IgD-negative memory B cell (primary cell): Measurements from ENCODE around the gene OOSP3. TPM values are rescaled to one million over a fixed set of nuclear protein-coding genes. Genes with fewer than 3 reads are reported as not detected.

ENCODE experiments used
- polyA plus RNA-seq: library from polyadenylated mRNA; unstranded; fragments of 300-500 nt; fragmentation: Illumina TruSeq; gene quantifications from one replicate; pipeline ENCODE4 v1.2.3, GENCODE V29; 2021

Gene OOSP3
- polyA plus RNA-seq, 1 donor from 2014 or later: not detected

Other genes with a start within 250 kb of the OOSP3 start
- gene PATL1, start 209.7 kb upstream of the OOSP3 start, polyA plus RNA-seq: 6.0 TPM
- not detected for gene OR10V1, start 164.9 kb upstream of the OOSP3 start, polyA plus RNA-seq
- 4.9 TPM for gene STX3, start 123.4 kb upstream of the OOSP3 start, polyA plus RNA-seq
- 82.6 TPM for gene MRPL16, start 68.0 kb upstream of the OOSP3 start, polyA plus RNA-seq
- not detected for gene CBLIF, start 33.3 kb upstream of the OOSP3 start, polyA plus RNA-seq
- gene TCN1, start 12.3 kb upstream of the OOSP3 start, polyA plus RNA-seq: not detected
- not detected for gene OOSP1, start 59.6 kb downstream of the OOSP3 start, polyA plus RNA-seq
- gene OOSP4A, start 85.3 kb downstream of the OOSP3 start, polyA plus RNA-seq: not detected
- not detected for gene OOSP4B, start 138.4 kb downstream of the OOSP3 start, polyA plus RNA-seq
- gene OOSP2, start 161.6 kb downstream of the OOSP3 start, polyA plus RNA-seq: not detected
- not detected for gene MS4A3, start 177.9 kb downstream of the OOSP3 start, polyA plus RNA-seq
- not detected for gene MS4A2, start 209.9 kb downstream of the OOSP3 start, polyA plus RNA-seq